HG02678 (cell line): Measurements from ENCODE around the gene PRKCE.

Experiments
- ATAC-seq: cut with Tn5 transposase; IDR thresholded peaks from one replicate; pipeline ENCODE4 v1.9.1; 2021; ENCODE audit warnings: mild to moderate bottlenecking, moderate library complexity; ENCODE audit not compliant: unreplicated experiment

Gene PRKCE

DNA sequence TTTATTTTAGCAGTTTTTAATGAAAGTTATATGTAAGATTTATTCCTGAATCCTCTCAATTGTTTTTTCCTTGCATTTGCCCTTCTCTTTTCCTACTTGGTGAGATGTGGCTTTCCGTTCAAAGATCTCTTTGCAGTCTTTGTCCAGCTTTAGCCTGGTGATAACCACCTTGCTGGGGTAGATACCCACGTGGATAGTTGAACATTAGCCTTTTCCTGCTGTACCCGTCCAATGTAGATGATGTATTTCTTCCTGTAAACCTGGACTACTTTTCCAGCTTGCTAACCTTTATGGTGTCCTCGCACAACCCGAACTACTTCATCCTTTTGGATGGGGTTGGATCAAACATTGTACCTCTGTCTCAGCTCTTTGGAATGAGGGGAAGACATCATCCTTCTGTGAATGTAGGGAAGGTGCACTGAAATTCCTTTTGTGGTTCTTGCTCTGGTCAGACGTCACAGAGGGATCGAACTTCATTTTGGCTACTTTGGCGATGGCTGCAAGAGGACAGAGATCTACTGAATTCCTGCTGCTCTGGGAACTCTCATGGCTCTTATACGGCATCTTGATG lies 352.5 kb downstream of the PRKCE start:
- no peak for ATAC-seq

DNA sequence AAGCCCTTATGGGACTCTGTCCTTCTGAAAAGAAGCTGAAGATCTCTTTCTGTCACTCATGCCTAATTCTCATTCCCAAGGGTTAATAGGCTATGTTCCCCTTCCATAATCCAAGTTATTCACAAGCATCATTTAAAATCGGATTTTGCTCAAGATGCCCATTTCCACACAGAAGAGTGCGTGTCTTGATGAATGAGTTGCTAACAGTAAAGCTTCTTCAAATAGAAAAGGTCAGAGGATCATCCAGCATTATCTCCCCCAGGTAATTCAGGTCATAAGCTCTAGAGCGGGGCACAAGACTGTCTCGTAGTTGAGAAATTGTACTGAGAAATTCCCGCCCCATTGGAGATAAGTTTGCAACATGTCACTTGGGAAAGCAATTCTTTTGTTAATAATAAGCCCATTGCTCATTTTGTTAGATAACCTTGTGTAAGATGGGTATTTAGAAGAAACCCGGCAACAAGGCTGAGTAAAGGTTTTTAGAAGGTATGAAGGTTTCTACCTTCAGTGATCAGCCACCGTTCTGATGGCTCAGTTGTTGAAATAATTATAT lies 355.1 kb downstream of the PRKCE start:
- no peak for ATAC-seq

DNA sequence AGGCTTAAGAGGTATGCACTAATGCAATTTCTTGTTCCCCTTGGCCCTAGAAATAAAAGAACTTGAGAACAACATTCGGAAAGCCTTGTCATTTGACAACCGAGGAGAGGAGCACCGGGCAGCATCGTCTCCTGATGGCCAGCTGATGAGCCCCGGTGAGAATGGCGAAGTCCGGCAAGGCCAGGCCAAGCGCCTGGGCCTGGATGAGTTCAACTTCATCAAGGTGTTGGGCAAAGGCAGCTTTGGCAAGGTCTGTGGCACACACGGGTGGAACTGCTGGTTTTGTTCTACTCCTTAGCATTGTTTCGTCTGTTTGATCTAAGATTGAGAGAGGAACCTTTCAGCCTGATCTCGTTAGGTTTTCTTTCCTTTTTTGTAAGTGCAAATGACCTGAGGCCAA lies 355.9 kb downstream of the PRKCE start:
- no peak for ATAC-seq

DNA sequence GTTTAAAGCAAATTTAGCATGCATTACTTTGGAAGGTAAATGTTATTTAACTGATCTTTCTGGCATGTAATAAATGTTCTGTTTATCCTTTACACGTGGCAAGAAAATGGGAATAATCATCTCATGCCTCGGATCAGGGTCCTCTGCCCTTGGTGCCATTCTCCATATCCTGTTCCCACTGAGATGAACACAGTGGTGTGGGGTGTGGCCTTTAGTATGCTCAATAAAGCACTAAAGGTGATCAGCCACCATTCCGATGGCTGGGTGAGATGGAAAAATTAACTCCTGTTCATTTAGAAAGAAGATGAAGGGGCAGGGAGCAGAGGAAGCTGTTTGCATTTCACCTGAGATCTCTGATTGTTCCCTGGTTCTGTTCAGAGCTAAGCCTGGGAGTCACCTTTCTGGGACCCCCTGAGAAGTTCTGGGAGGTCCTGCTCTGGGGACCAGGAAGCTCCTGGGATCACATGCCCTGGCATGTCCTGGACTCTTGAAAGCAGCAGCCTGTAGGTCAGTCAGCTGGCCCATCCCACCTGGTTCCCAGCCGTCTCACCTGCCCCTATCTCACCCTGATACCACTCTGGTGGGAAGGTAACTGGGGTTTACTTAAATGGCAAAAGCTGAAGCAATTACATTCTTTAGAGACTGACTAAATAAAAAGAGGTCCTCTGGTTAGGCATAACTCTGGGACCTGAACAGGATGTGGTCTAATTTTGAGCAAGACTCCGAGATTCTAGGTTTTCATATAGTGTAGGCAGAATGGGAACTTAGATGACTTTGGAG lies 356.8 kb downstream of the PRKCE start:
- ATAC-seq, result no peak

DNA sequence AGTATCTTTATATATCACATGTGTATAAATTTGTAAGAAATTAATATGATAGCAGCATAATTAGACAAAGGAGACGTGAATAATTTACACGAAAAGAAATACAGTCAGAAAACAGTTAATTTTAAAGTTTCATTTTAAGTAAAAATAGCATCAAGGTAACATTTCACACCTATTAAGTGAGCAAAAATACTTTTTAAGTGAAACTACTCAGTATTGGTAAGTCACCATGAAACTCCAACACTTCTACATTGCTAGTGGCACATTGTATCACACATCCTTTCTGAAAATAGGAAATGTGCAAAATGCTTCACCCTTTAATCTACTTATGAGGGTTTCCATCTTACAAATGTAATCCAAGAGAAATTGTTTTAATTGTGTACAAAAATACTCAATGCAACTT lies 357.8 kb downstream of the PRKCE start:
- ATAC-seq, result no peak

DNA sequence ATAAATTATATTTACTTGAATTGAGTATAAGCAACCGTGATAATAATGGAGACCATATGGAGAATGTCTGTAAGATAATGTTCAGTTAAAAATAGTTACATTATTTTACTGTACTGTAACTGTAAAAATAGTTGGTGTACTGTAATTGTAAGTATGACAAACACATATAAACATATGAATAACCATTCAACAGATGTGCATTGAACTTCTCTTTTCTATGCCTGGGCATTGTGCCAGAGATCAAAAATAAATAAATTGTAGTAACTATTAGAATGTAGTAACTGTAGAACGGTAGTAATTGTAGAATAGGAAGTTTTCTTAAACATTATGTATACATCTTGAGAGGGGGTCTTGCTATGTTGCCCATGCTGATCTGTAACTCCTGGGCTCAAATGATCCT lies 358.3 kb downstream of the PRKCE start:
- ATAC-seq, result no peak

DNA sequence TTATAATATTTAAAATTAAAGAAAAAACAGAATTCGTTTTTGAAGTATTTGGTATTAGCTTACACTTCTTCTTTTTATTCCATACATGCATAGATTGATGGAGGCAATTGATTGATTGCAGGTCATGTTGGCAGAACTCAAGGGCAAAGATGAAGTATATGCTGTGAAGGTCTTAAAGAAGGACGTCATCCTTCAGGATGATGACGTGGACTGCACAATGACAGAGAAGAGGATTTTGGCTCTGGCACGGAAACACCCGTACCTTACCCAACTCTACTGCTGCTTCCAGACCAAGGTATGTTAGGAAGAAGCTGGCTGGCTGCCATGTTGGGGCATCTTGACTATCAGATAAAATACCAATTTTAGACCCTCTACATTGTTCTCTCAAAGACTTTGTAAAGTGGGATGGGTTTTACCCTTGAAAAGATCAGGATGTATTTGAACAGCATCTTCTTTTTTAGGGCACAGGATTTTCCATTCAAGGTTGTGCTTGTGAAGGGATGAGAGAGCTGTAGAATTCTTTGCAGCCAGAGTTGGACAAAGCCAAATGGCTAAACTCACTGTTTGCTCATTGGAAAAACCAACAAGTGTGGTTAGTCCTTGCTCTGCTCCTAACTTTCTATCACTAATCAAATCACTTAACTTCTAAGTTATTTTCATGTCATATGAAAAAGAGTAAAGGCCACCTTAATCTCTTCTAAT lies 358.9 kb downstream of the PRKCE start:
- no peak for ATAC-seq

DNA sequence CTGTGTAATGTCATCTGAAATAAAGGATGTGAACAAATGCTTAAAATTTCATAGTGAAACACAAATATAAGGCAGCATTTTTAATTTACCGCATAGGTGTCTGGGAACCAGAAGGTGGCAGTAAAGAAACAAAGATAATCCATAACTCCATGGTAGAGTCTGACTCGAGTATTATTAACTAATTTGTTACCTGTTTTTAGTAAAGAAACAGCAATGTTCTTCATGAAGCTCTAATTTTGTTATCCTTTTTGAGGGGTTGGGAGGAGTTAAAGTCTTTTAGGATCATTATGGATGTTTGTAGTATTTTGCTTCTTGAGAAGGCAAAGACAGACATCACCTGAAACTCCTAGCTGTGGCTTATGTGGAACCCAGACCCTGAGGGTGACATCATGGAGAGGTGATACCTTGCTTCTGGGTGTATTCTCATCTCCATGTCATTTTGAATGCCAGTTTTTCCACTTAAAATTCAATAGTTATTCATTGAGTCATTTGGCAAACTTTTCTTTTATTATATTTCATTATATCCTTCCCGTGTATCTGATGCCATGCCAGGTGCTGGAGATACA lies 359.5 kb downstream of the PRKCE start:
- no peak for ATAC-seq

DNA sequence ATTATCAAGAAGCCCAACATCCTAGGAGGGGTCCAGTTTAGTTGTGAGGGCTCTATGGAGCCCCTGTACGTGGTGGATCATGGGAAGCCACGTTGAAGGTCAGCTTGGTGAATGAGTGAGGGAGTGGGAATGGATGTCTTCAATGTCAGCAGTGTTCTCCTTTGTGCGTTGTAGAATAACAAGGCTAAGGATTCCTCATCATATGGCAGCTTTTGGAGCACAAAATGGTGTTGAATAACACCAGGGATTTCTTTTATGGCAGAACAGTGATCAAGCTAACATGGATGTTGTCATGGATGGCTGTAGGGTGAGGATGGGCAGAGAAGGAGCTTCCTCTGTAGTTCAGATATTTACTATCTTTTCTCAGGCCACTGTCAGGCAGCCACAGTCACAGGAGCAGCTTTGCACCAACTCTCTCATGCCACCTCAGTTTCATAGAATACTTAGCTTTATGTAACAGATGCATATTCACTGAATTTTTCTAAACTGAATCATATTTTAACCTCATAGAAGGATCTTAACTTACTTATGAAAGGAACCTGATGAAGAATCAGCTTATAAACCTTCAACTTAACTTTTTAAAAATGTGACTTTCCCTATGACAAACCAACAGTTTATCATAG lies 361.3 kb downstream of the PRKCE start:
- no peak for ATAC-seq

DNA sequence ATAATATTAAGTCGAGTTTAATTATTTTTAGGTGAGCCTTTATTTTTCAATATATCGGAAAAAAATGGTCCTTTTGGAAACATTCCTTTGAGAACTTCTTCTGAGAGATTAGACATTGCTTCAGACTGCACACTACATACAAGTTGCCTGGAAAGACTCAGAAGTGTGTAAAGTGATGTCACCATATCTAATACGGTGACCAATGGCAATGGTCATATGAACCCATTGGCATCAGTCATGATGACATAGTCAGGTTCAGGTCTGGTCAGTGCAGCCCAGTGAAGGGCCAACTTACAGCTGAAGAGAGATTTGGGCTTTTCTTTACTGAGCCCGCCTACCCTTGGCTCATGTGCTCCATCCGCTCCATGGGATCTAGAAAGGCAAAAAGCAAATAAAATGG lies 362.3 kb downstream of the PRKCE start:
- ATAC-seq, result no peak

DNA sequence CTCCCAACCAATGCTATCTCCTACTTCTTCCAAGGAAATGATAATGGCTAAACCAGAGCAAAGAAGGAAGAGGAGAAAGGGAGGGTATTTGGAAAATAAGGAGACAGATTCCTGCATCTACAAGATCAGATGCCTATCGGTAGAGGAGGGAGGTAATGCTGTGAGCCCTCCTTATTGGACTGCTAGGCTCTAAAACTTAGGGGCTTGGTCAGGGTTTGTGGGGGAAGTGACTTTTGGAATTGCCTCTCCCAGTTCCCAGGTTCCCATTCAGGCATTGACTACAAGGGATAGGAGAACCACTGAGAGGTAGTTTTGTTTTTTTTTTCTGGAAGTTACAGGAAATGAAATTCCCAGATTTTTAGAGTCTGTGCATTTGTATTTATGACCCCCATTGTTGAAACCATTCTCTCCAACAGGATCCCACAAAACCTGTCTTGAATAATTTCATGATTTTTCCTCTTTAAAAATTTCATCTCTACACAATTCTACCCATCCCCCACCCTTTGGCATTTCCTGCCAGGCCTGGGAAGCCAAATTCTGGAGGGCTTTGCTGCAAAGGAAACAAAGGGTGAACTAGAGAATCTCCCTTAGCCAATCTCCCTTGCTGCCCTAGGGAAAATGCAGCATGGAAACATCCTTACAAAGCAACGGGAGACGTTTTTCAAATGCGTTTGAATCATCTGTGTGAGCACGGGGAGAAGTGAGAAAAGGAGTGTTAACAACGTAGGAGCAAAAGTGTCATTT lies 363.6 kb downstream of the PRKCE start:
- no peak for ATAC-seq

DNA sequence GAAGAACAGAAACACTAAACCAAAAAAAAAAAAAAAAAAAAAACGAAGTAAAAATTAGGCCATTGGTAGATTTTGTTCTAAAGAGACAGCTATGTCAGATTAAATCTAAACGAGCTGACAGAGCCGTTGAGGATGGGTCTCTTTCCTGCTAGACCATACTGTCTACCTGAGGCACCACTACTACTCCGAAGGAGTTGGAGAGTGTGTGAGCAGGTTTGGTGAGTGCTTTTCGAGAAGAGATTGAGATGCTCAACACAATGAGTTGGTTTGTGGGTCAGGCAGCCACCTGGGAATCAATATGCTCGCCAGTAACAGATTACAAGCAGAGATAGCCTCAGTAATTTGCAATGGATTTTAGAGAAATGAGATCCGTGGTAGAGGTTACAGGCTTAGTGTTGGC lies 364.2 kb downstream of the PRKCE start:
- no peak for ATAC-seq

DNA sequence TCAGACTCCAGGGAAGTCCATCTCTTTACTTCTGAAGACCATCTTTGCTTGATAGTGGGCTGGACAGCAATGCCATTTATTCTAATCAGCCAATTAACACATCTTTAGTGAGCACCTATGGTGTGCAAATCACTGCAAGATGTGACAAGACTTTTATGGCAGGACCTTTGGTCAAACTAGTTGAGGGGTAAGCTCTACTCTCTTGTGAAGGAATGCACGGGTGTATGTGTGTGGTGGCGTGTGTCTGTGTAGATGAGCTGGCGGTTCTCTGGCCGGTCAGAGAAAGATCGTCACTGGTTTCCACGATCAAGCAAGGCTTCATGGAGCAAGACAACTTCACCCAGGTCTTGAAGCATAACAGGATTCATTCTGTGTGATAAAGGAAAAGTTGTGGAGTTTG lies 364.6 kb downstream of the PRKCE start:
- no peak for ATAC-seq

DNA sequence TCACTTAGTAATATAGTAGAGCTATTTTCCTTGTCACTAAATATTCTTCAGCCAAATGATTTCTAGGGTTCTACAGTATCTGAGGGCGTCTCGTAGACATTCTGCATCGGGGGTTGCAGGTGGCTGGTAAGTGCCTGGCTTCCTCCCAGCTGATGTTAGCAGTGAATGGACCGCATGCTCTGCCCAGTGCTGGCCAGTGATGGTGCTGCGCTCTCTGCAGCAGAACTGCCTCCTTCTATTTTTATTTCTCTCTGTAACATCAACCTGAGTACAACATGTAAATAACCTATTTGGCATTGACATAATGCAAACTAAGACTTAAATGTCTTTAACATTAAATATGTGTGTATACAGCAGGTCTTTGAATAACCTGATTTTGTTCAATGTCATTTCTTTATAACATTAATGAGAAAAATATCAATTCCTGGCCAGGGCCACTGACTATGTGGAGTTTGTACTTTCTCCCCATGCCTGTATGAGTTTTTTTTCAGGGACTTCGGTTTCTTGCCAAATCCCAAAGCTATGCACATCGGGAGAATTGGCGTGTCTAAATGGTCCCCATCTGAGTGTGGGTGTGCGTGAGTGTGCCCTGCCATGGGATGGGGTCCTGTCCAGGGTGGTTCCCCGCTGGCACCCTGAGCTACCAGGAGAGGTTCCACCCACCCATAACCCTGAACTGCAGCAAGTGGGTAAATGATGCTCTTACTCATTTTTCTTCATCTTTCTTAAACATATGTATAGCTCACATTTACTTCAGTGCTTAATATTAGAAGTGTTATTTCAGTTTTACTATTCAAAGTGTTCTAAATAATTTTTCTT lies 367.5 kb downstream of the PRKCE start:
- ATAC-seq, result no peak

DNA sequence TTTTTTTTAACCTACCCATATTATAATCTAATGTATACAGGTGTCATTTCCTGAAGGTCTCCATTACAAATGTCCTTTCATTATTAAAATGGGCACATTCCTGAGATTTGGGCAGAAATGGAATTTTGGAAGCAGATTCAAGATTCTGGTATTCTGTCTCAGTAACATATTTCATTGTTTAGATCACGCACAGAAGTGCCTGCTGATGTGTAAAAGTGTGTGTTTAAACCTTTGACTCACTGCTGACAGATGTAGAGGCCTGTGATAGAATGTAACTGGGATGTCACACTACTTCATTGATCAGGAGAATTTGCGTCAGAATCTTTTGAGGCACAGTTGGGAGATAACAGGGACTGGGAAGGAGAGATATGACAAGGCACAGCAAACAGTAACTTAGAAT lies 368.9 kb downstream of the PRKCE start:
- no peak for ATAC-seq

DNA sequence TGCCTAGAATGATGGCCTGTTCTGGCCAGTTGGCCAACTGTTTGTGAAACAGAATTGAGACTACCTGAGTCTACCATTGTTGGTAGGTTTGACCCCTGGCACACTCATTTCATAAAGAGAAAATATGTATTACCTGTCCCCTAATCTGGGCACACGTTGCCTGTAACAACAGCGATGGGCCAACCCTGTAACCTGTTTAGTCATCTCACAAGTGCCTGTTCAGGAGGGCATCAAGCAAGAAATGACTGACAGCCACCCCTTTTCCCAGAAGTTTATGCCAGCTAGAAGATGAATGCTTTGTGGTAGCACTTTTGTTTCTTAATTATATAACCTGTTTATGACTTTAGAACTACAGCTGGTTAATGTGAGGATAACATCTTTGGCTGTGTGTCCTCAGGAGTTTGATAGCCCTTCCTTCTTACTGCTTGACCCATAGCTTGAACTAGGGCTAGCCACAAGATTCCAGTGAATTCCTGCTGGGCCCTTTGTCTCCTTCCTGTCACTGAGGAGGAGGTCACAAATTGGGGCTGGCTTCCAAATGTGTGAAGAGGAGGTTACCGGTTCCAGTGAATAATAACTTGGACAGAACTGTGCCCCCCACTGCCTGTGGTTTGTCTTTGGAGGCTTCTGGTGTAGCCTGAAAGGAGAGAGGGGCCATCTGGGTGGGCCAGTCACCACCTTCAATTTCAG lies 371.8 kb downstream of the PRKCE start:
- no peak for ATAC-seq

DNA sequence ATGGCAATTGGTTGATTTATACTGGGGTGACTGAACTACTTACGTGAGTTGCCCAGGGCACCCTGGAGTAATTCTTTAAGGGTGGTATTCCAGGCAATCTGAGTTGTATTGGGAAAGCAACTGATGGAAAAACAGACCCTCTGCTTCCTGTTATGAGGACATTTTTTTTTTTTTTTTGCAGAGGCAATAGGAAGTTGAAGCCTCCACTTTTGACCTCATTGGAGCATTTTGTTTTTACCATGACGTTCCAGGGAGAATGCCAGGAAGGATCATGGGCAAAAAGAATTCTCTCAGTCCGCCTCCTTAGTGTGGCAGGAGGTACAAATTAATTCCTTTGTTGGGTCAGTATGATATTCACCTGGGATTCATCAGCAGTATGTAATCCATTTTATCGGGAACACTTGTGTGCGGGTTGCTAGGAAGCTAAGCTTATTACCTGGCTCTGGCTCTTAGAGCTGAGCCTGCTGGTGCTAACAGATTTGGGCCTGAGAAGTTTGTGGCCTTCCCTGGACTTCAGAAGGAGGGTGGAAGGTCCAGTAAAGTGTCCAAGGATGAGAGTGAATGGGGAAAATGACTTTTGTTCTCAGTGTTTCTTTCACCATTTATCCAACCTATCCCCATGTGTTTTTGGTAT lies 372.8 kb downstream of the PRKCE start:
- no peak for ATAC-seq

DNA sequence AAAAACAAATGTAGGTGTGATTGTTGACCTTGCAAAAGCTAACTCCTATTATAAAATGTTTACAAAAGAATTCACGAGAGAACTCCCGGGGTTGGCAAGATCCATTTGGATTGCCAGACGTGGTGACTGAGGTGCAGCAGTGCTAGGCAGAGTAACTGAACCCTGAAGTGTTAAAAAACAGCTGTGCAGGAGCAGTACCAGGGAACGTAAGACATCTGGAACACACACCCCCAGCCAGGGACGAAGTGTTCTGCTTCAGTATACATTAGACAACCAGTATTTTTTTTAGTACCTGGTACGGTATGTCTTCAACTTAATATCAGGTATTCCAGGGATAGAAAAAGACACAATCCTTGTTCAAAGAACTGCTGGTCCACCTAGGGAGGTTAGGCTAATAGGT lies 373.6 kb downstream of the PRKCE start:
- no peak for ATAC-seq

DNA sequence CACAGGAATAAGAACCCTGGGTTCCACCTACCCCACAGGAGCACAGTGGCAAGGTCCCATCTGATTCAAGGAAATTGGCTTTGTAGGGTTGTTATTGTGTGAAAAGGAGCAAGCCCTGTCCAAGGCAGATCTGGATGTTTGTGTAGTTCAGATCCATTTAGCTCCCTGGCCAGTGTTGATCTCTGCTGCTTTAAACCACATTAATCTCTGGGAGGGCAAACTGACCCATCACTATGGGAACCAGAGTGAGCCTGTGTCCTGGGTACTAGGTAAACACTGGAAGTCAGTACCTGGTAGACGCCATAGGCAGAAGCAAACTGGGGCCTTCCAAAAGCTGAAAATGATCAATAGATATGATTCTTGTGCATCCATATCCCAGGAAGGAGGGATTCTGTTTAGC lies 374.2 kb downstream of the PRKCE start:
- ATAC-seq, result no peak
